HepG2 (cell line): Measurements from ENCODE around the gene CHCT1. TPM values are rescaled to one million over a fixed set of nuclear protein-coding genes. Genes with fewer than 3 reads are reported as not detected.

Source experiments
- ATAC-seq: fragments of 200-7000 bp; cut with Tn5 transposase; 3 replicates; pipeline ENCODE4 v1.9.1; 2020; ENCODE audit warnings: mild to moderate bottlenecking, moderate library complexity
- BruUV-seq: library from RNA; stranded (reverse); fragments of 400-500 nt; replicated peaks from 2 replicates; lab custom pipeline; 2021; lab: Mats Ljungman, UMichigan
- CTCF ChIA-PET: fragments of 300-600 bp; formaldehyde crosslinking; extraction: SDS; loops from one replicate; lab custom pipeline; 2021; ENCODE audit warnings: low total read pairs, inconsistent platforms, low intra/inter-chr PET ratio; lab: Yijun Ruan, JAX
- POLR2A ChIA-PET: fragments of 350-600 bp; sonication (Branson Sonifier 250); formaldehyde crosslinking; loops from one replicate; lab custom pipeline; 2020; ENCODE audit warnings: antibody characterized with exemption, inconsistent platforms; lab: Yijun Ruan, JAX
- DNase-seq: peaks from one replicate; pipeline ENCODE4 v3.0.0-alpha.2; 2015; ENCODE audit warnings: low spot score
- FAIRE-seq: peaks from 3 replicates; lab custom pipeline; 2011; peaks lifted over from hg19 to GRCh38; lab: Jason Lieb, UNC
- H2AFZ ChIP-seq: one replicate; pipeline ENCODE4 v1.6.1; 2011; ENCODE audit warnings: low read length, inconsistent platforms
- H3K27ac ChIP-seq: fragments of 300-600 bp; 3 replicates; pipeline ENCODE4 v1.8.0; 2011; ENCODE audit warnings: mixed run types, mild to moderate bottlenecking, mixed read lengths, low read length, inconsistent platforms; ENCODE audit not compliant: insufficient read depth; ENCODE audit errors: extremely low read length
- H3K27me3 ChIP-seq, 2 experiments: fragments of 200-600 bp in 1 of 2; 2 replicates in 1 of 2; 3 replicates in 1 of 2; pipeline versions ENCODE4 v1.6.0 to v1.8.0; 2011; ENCODE audit warnings: low read length in 2 of 2, mild to moderate bottlenecking in 2 of 2, moderate library complexity in 2 of 2, inconsistent platforms in 1 of 2; ENCODE audit not compliant: insufficient read depth in 2 of 2, control insufficient read depth in 1 of 2
- H3K36me3 ChIP-seq, 2 experiments: fragments of 200-600 bp in 1 of 2; replicated peaks in 1 of 2; 2 replicates in 1 of 2; 3 replicates in 1 of 2; pipeline versions ENCODE4 v1.5.1 to v1.8.0; 2011; ENCODE audit warnings: low read length in 2 of 2, inconsistent platforms in 1 of 2; ENCODE audit not compliant: insufficient read depth in 2 of 2, control insufficient read depth in 1 of 2
- H3K4me1 ChIP-seq: 2 replicates; pipeline ENCODE4 v1.5.1; 2012; ENCODE audit warnings: low read length, inconsistent platforms; ENCODE audit not compliant: insufficient read depth
- H3K4me2 ChIP-seq: 2 replicates; pipeline ENCODE4 v1.6.0; 2011; ENCODE audit warnings: low read depth, low read length, inconsistent platforms
- H3K4me3 ChIP-seq, 3 experiments: fragments of 200-600 bp in 1 of 3; sonication (generic), shearing (Covaris generic) in 1 of 3; replicated peaks in 1 of 3; 2 replicates each; pipeline ENCODE4 v1.5.1; 2011 to 2016; ENCODE audit warnings: low read length in 3 of 3, inconsistent platforms in 2 of 3, low read depth in 2 of 3, mild to moderate bottlenecking in 2 of 3, control low read depth in 1 of 3, mixed read lengths in 1 of 3; ENCODE audit not compliant: insufficient read depth in 1 of 3
- H3K79me2 ChIP-seq: one replicate; pipeline ENCODE4 v1.6.1; 2011; ENCODE audit warnings: low read length, inconsistent platforms; ENCODE audit not compliant: insufficient read depth
- H3K9ac ChIP-seq: 2 replicates; pipeline ENCODE4 v1.6.0; 2011; ENCODE audit warnings: mild to moderate bottlenecking, low read depth, low read length, inconsistent platforms; ENCODE audit not compliant: insufficient read depth
- H3K9me3 ChIP-seq: 2 replicates; pipeline ENCODE4 v1.5.1; 2012; ENCODE audit warnings: mild to moderate bottlenecking, low read length
- H4K20me1 ChIP-seq: 2 replicates; pipeline ENCODE4 v1.6.0; 2011; ENCODE audit warnings: inconsistent platforms, mild to moderate bottlenecking, low read length, moderate library complexity; ENCODE audit not compliant: insufficient read depth
- ETV6 ChIP-seq: sonication (generic); formaldehyde crosslinking; conservative IDR thresholded peaks from 2 replicates; pipeline ENCODE4 v1.4.0; 2020; ENCODE audit warnings: missing genetic modification reagents
- KDM4B ChIP-seq: sonication (generic); formaldehyde crosslinking; IDR thresholded peaks from 2 replicates; pipeline ENCODE4 v1.4.0; 2020; ENCODE audit warnings: missing genetic modification reagents
- NKX3-1 ChIP-seq: sonication (generic); formaldehyde crosslinking; IDR thresholded peaks from 2 replicates; pipeline ENCODE4 v1.5.0; 2020; ENCODE audit warnings: missing genetic modification reagents
- STAG1 ChIP-seq: sonication (generic); formaldehyde crosslinking; IDR thresholded peaks from 2 replicates; pipeline ENCODE4 v1.4.0; 2020; ENCODE audit warnings: missing genetic modification reagents
- YEATS4 ChIP-seq: sonication (generic); formaldehyde crosslinking; IDR thresholded peaks from 2 replicates; pipeline ENCODE4 v1.4.0; 2020; ENCODE audit warnings: missing genetic modification reagents, borderline replicate concordance
- ZNF30 ChIP-seq: sonication (generic); formaldehyde crosslinking; IDR thresholded peaks from 2 replicates; pipeline ENCODE4 v1.5.0; 2020; ENCODE audit warnings: mild to moderate bottlenecking, missing genetic modification reagents
- ZNF329 ChIP-seq: sonication (generic); formaldehyde crosslinking; IDR thresholded peaks from 2 replicates; pipeline ENCODE4 v1.9.0; 2021; ENCODE audit warnings: low read depth, mild to moderate bottlenecking, missing genetic modification reagents
- ZNF543 ChIP-seq: sonication (generic); formaldehyde crosslinking; IDR thresholded peaks from 2 replicates; pipeline ENCODE4 v1.4.0; 2020; ENCODE audit warnings: mild to moderate bottlenecking, missing genetic modification reagents
- ZNF709 ChIP-seq: sonication (generic); formaldehyde crosslinking; IDR thresholded peaks from 2 replicates; pipeline ENCODE4 v1.5.0; 2020; ENCODE audit warnings: mild to moderate bottlenecking, missing genetic modification reagents
- ZSCAN12 ChIP-seq: sonication (generic); formaldehyde crosslinking; IDR thresholded peaks from 2 replicates; pipeline ENCODE4 v1.9.0; 2021; ENCODE audit warnings: mild to moderate bottlenecking, missing genetic modification reagents
- WGBS: methylation state at CpG from one replicate; pipeline ENCODE4 v1.1.6; 2017; ENCODE audit warnings: low lambda C conversion rate; 5-methylcytosine and 5-hydroxymethylcytosine counted together
- in situ Hi-C: cut with HindIII; loops from 2 replicates; pipeline ENCODE4 v1.10.0; 2017; ENCODE audit warnings: low pct_unique_long_range_greater_than_20kb; ENCODE audit not compliant: extremely low pct_ligation_motif_present
- intact Hi-C: fragments of 100-400 bp; cut with micrococcal nuclease; formaldehyde crosslinking; loops from one replicate; pipeline ENCODE4 v1.10.0; 2022; ENCODE audit not compliant: unreplicated experiment
- polyA plus RNA-seq, 8 experiments: library from polyadenylated mRNA; depleted of rRNA in 3 of 8; stranded (reverse) in 7 of 8; unstranded in 1 of 8; fragments of >200 nt; fragmentation: Illumina TruSeq in 4 of 8; extraction: Trizol in 4 of 8; gene quantifications; 2 replicates each; pipeline versions ENCODE4 v1.2.1 to v1.2.3, GENCODE V29; 2011 to 2016; ENCODE audit warnings: low read depth in 4 of 8, missing spikeins in 1 of 8, mixed read lengths in 1 of 8; ENCODE audit not compliant: insufficient read depth in 1 of 8
- total RNA-seq, 5 experiments: library from RNA; depleted of rRNA; stranded (reverse); fragments of >200 nt; fragmentation: Illumina TruSeq; extraction: Trizol; gene quantifications; 2 replicates each; pipeline ENCODE4 v1.2.3, GENCODE V29; 2016; ENCODE audit warnings: low read depth in 1 of 5
- TF ChIP-seq, protein P1 (sequence below): sonication (generic); formaldehyde crosslinking; IDR thresholded peaks from 2 replicates; pipeline ENCODE4 v1.5.0; 2020; ENCODE audit warnings: missing genetic modification reagents

The CHCT1 gene
- total and polyA plus RNA-seq, 2 of the 13 experiments (the other 11 are each of a cell fraction or from before 2014, with no cell fraction given) = not detected

DNA sequence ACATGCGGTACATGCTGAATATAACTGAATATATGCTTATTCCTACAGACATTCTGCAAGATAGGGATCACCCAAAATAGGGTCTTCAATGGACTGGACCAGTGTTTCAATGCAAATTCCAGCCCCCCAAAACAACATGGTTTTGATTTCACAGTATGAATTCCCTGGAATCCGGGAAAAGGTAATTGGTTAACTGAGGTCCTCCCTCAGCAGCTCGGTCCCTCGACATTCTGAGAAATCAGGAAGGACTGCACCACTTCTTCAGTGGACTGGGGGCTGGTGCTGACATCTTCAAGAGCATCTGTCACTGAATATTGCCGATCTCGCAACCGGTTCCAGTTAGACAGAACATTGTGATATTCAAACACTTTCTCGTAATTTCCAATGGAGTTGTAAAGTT, 25.1 kb downstream of the CHCT1 start:
- intact Hi-C loops = no loop called here
- in situ Hi-C loops = no loop called here
- FAIRE-seq (no peak), ATAC-seq (no peak), DNase-seq (no peak)
- H3K4me2 ChIP-seq = no peak overlapping the region
- WGBS = 96% methylated on average over 8 of the region's 8 CpGs
- no peak overlapping the region for H3K9ac ChIP-seq
- no TSS peak for BruUV-seq
- H2AFZ ChIP-seq = no peak overlapping the region
- H3K27me3 ChIP-seq = no peaks in the 10 kb centered on the region
- no peak overlapping the region for H3K27ac ChIP-seq
- peaks cover 8% of the 10 kb centered on the region for H3K4me1 ChIP-seq
- ChIA-PET CTCF (no interaction called here), POLR2A (no interaction called here)
- H4K20me1 ChIP-seq = no peaks in the 10 kb centered on the region
- H3K9me3 ChIP-seq = no peaks in the 10 kb centered on the region
- TF ChIP-seq KDM4B (CRISPR knock-in tag) = no peak
- TF ChIP-seq, protein P1, sequence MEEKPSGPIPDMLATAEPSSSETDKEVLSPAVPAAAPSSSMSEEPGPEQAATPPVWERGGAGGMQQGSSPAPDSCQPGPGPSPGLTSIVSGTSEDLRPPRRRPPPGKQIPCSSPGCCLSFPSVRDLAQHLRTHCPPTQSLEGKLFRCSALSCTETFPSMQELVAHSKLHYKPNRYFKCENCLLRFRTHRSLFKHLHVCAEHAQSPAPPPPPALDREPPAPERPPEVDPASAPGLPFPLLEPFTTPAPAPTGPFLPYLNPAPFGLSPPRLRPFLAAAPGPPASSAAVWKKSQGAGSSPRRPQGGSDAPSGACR = no peak
- TF ChIP-seq ZNF30 (CRISPR knock-in tag) = no peak
- TF ChIP-seq STAG1 (CRISPR knock-in tag) = no peak
- TF ChIP-seq ETV6 (CRISPR knock-in tag) = no peak
- no peak for TF ChIP-seq ZSCAN12 (CRISPR knock-in tag)
- TF ChIP-seq ZNF329 (CRISPR knock-in tag) = no peak
- TF ChIP-seq ZNF709 (CRISPR knock-in tag) = no peak
- TF ChIP-seq YEATS4 (CRISPR knock-in tag) = no peak
- TF ChIP-seq NKX3-1 (CRISPR knock-in tag) = no peak
- TF ChIP-seq ZNF543 = no peak
- no peak overlapping the region for H3K4me3 ChIP-seq
- H3K36me3 ChIP-seq = peaks cover 6 to 42% of the 10 kb centered on the region in 2 experiments
- H3K79me2 ChIP-seq = no peaks in the 10 kb centered on the region
